ENCODE measurements around the gene ATP11C.
"Not testable (repeated sequence)": the region's sequence is repeated elsewhere in the genome, so short reads cannot be mapped to it uniquely, and the experiment has no call there.

Gene ATP11C

GRCh38 chrX:139856826-139857225 lies 76.0 kb downstream of the ATP11C start:
- not testable (repeated sequence) for DNase-seq (ENCODE audit: low spot score)

- peak; percentile 27 for DNase-seq (ENCODE audit: low spot score)
Measured at GRCh38 chrX:139851730-139852129, 81.1 kb downstream of the ATP11C start.

DNA sequence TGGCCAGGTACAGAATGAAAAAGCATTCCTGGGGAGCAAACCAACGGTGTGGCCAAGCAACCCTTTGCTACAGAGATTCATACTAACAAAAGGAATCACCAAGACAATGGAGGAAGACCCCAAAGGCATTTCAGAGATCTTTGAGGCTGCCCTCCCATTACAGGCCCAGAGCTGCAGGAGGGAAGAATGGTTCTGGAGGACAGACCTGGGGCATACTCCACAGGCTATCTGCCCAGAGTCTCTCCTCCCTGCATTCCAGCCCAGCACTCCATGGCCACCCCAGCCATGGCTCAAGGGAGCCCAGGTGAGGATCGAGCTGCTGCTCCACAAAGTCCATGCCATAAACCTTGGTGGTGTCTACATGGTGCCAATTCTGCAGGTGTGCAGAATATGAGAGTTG lies 81.9 kb downstream of the ATP11C start:
- no peak for DNase-seq (ENCODE audit: low spot score)

- no peak for DNase-seq (ENCODE audit: low spot score)
Measured at GRCh38 chrX:139844884-139845283, 88.0 kb downstream of the ATP11C start.

DNA sequence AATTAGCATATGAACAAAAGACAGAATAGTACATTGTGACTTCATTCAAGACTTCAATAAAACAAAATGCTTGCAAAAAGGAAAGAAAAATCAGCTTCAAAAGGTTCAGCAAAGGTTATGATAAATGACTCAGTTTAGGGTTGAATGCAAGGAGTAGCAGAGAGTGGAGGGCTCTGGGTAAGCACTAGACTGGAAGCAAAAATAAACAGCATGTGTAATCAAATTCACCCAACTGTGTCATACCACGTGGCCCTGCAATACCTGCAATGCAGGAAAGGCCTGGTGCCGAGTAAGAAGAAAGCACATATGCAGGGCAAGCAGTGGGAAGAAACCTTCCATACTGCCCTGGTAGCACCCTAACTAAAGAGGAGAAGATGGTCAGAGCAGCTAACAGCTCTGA lies 88.7 kb downstream of the ATP11C start:
- DNase-seq (ENCODE audit: low spot score), result no peak

- DNase-seq (ENCODE audit: low spot score), result no peak
Measured at GRCh38 chrX:139842326-139843185, 90.3 kb downstream of the ATP11C start.

DNA sequence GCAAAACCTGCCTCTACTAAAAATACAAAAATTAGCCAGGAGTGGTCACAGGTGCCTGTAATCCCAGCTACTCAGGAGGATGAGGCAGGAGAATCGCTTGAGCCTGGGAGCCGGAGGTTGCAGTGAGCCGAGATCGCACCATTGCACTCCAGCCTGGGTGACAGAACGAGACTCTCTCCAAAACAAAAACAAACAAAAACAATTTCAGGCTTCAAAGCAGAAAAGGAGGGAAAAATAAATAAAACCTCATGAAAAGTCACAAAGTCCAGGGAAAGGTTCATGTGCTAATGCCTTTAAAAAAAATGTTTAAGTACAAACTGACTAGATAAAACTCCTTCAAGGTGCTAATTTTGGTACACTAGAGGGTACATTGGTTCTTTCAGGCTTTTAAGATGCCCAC lies 96.5 kb downstream of the ATP11C start:
- DNase-seq (ENCODE audit: low spot score), result not testable (repeated sequence)

GRCh38 chrX:139834879-139835278 lies 98.0 kb downstream of the ATP11C start:
- DNase-seq (ENCODE audit: low spot score), result no peak

DNA sequence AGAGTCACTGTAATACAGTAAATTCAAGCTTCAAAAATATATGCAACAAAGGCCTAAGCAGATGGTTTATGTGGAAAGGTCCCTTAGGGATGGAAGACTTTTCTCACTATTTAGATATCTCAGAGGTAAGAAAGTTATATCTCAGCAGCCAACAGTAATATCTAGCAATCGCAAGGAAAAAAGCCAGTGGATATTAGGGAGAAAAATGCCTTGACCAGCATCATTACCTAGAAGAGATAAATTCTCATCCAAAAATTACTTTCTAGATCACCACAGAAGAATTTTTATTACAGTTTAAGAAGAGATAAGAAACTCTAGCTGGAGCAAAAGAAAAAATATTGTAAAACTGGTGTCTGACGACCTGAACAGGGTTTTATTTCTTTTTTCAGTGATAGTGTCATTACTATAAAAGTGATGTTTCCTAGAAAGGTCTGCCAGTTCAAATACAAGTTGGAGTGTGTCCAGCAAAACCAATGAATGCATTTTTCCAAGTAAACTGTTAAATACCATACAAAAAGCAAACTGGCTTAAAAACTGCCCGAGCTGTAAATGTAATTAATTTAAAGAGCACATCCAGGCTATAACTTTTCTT lies 100.0 kb downstream of the ATP11C start:
- DNase-seq (ENCODE audit: low spot score), result no peak

DNA sequence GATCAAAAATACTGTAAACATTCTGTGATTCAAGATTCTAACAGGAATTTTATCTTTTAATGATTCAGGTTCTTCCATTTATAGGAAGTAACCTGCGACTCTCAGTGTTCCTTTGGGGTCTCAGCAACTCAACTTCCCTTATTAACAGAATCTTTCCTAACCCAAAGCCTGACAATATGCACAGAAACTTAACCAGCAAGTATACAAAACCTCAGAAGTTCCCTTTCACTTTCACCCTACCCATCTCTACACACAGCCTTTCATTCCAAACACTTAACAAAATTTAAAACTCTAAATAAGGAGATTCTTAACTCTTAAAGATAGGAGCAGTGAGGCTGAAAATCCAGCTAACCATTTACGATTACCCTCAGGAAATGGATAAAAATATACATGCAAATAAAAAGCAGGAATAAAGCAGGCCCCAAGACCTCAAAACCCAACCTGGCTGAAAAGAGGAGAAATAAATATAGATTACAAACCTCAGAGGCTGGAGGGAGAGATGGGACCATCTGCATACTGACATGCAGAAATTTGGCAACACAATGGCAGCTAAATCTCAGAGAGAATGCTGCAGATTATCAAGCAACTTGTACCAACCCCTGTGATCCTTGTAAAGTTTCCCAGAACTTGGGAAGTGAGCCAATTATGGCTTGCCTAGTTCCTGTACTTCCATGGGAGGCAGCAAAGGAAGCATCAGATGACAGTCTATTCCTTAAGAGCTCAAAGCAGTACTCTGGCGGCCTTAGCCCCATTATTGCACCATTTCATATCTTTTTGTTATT lies 101.0 kb downstream of the ATP11C start:
- DNase-seq (ENCODE audit: low spot score), result peak; percentile 27

GRCh38 chrX:139831017-139831416 lies 101.8 kb downstream of the ATP11C start:
- DNase-seq (ENCODE audit: low spot score), result no peak

GRCh38 chrX:139828830-139829229 lies 104.0 kb downstream of the ATP11C start:
- DNase-seq (ENCODE audit: low spot score), result no peak

DNA sequence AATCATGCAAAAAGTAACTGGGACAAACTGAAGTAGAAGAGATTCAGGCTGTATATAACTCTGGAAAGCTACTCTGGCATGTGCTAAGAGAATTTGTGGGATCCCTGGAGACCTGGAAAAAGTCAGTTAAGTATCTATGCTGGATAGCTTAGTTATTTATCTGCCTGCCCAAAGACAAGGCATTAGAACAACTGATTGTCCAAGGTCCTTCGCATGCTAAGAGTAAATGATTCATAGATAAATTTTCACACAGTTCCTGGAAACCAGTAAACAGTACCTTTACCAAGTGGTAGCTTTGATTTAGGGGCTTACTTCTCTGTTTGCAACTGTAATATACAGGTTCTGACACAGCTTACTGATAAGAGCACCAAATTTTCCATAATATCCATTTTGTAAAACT lies 104.8 kb downstream of the ATP11C start:
- DNase-seq (ENCODE audit: low spot score), result no peak

DNA sequence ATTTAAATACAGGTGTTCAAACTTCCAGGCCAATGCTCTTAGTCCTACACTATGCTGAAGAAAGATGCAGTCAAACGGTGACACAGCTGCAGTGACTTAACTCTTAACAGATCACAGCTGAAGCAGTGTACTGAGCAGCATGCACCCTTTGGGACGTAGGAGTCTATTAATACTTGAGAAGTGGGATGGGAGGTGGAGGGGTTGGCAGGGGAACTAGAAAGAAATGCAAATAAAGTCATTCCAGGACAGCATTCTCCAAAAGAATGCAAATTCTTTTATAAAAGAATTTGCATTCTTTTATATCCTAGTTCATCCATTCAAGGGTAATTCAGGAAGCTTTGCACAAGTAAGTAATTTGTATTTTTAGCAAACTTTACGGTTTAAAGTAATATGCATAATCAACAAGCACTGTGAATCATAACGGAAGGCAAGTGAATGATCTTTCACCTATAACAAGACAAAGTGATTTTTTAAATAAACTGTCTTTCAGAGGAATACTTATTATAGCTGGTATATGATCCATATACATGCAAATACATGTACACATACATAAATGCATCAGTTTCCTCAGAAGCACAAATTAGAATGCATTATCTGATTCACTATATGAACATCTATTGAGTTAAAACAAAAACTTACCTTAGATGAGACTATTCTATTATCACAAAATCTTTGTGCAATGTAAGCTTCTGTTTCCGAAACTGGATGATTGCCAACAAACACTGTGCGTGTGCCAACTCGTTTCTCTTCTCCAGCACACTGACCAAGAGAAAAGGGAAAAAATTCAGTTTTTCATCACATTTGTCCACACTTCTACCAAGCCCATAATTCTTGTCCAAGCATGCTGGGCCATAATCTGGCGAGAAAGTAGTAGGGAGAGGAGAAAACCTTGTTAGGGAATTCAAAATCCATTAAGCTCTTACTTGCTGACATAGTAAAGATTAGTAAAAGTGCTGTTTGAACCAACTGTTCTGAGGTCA lies 106.5 kb downstream of the ATP11C start:
- DNase-seq (ENCODE audit: low spot score), result peak; percentile 32

DNA sequence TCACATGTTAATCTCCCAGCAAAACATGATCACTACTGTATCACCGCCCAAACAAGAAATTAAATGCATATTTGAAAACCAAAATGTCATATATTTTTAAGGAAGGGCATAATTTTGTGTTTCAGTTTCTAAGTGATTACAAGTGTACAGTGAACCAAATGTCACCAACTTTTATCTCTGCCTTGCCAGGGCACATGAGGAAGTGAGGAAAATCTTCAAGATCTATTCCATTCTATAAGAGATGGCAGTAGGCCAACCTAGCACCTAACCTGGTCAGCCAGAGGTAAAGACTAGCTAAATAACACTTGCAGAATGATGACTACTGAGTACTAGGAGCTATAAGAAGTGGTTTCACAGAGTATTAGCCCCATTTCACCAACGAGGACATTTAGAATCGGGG lies 107.2 kb downstream of the ATP11C start:
- DNase-seq (ENCODE audit: low spot score), result no peak

DNA sequence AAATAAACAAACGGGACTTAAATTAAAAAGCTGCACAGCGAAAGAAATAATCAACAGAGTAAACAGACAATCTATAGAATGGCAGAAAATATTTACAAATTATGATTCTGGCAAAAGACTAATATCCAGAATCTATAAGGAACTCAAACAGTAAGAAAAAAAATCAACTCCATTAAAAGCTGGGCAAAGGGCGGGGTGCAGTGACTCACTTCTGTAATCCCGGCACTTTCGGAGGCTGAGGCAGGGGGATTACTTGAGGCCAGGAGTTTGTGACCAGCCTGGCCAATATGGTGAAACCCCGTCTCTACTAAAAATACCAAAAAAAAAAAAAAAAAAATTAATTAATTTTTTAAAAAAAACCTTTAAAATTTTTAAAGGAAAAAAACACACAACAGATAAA lies 109.0 kb downstream of the ATP11C start:
- no peak for DNase-seq (ENCODE audit: low spot score)

- no peak for DNase-seq (ENCODE audit: low spot score)
Measured at GRCh38 chrX:139820358-139820984, 112.4 kb downstream of the ATP11C start.

GRCh38 chrX:139816204-139816603 lies 116.6 kb downstream of the ATP11C start:
- no peak for DNase-seq (ENCODE audit: low spot score)

DNA sequence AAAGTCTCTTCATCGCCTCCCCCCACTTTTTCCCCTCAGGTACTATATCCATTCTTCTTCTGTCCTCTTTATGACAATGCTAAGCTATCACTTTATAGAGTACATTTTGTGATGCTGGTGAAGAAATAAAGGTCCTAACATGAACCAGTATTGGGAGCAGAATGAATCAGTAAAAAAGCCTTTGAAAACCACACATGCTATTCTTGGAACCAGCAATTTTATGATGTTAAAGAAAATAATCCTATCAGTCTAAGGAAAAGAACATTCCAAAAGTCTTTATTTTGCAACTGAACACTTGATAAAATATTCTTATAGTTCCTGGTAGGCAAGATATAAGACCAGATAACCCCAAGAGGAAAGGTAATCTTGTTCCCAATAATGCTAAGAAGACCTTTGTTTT lies 117.1 kb downstream of the ATP11C start:
- DNase-seq (ENCODE audit: low spot score), result peak; percentile 14

DNA sequence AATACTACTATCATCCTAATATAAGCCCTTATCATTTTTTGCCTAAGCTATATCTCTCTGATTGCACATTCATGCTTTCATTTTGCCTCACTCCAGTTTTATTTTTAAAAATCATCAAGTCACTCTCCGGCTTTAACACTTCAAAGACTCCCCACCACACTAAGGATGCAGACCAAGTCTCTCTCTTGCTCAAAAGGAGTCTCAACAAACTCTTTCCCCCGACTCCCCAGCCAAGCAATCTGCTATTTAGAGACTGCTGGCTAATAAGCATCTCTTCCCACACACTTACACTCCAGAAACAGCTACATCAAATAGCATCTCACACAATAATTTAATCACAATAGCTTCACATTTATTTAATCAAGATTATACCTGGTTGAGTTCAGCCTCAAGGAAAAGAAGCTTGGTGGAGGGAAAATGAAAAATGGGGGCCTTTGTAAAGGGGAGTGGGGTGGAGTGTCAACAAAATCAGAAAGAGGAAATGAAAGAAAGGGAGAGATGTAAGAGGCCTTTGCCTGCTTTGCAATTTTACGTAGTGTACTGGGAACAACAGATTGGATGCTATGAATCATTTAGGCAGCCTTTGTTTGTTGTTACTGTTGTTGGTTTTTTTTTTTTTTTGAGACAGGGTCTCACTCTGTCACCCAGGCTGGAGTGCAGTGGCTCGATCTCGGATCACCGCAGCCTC lies 120.8 kb downstream of the ATP11C start:
- DNase-seq (ENCODE audit: low spot score), result no peak

GRCh38 chrX:139804482-139804881 lies 128.4 kb downstream of the ATP11C start:
- no peak for DNase-seq (ENCODE audit: low spot score)

Data from hepatic stellate cell (primary cell).